GM21390 (cell line): ENCODE data around the gene CRYGN.

ENCODE experiments used
- ATAC-seq: cut with Tn5 transposase; IDR thresholded peaks from one replicate; pipeline ENCODE4 v1.9.1; 2021; ENCODE audit not compliant: unreplicated experiment

The CRYGN gene

DNA sequence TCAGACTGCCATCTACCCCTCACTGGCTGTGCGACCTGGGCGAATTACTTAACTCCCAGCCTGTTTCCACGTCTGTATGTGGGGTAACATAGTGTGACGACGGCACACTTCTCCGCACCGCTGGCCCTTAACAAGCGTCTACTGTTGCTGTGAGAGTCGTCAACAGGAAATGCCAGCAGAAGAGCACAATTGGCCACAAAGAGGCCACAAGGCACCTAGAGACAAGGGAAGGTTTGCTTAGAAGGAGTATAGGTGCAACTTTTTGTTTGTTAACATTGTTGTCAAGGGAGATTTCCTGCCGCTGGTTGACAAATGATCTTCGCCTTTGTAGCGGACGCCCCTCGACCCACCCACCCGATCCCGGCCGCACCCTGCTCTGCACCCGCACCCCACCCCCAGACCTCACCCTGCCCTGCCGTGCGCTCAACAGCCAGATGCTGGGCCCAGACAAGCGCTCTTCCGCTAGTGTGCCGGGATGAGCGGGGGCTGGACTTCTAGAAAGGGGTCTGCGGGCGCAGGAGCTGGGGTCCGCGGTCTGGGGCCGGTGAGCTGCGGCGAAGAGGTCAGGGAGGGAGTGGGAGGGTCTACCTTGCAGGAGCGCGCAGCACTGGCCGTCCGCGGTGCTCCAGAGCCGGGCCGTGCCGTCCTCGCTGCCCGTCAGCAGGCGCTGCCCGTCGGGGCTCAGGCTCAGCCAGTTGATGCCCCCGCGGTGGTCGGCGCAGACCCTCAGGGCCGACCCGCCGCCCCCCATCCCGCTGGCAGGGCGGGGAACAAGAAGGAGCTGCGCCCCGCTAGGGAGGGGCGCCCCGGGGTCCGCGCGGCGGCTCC is 30.9 kb downstream of the CRYGN start:
- no peak for ATAC-seq

DNA sequence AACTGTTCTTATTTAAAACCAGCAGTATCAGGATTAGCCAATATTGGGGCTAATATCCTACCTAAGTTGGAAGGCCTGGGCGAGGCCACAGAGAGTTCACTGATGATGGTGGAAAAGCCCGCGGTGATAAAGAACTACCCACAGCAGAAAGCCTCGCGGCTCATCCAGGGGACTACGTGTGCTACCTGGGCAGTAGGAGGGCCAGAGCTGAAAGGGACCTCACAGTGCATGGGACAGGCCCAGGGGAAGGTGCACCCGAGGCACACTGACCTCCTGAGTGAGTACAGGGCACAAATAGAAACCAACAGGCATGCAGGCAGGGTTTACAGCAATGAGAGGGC is 31.5 kb downstream of the CRYGN start:
- no peak for ATAC-seq

DNA sequence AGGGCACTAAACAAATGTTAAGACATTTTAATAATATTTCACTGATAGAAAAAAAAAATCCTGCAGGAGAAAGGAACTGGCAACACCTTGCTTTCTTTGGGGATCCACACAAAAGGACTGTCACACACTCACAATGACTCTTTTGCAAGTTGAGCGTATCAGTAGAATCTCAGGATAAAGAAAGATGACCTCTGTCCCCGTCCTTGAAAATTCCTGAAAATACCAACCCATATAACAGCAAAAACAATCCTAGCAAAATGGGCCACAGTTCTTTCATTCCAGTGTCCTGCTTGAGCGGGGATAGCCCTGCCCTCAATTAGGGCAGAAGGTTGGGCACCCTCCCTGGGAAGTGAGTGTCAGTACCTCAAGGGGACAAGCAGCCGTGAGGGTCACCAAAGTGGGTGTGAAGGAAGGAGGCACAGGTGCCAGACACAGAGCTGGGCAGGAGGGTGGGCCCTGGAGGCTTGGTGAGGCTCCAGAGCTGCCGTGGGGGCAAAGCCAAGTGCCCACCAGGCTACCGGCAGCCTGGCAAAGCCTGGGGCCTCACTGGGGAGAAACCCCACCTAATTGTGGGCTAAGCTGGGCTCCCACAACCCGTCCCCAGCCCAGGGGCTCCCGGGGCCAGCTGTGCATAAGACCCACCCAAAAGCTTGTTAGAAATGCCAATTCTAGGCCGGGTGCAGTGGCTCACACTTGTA is 32.9 kb downstream of the CRYGN start:
- ATAC-seq: no peak

DNA sequence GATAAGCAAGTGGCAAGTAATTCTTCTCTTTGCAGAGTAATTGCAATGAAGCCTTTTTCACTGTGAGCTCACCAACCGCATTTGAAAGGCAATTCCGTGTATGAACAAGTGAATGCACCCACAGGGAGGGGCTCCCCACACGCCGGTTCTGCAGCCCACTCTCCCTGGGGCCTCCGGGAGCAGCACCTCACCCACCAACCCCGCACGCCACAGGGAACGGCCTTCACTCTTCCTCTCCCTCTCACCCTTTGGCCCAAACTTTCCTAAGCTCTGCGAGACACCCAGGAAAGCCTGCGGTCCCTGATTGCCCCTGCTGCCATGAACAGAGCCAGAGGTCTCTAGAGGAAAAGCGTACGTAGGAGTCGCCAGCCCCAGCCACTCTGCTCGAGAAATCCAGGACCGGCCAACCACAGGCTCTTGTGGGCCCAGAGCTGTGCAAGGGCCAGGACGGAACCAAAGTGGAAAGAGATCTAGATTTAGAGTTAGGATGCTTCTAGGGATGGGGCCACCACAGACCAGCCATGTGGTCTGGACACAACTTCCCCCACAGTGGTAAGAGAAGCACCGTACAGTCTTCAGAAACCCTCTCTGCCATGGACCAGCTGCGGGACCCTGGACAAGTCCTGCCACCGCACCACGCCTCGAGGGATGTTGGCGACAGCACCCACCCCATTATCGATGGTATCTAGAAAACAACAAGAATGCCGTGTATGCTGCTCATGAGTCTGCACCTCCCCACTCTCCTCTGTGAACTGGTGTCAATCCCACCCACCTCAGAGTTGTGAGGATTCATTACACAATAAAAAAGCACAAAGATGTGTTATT is 33.7 kb downstream of the CRYGN start:
- ATAC-seq: no peak

DNA sequence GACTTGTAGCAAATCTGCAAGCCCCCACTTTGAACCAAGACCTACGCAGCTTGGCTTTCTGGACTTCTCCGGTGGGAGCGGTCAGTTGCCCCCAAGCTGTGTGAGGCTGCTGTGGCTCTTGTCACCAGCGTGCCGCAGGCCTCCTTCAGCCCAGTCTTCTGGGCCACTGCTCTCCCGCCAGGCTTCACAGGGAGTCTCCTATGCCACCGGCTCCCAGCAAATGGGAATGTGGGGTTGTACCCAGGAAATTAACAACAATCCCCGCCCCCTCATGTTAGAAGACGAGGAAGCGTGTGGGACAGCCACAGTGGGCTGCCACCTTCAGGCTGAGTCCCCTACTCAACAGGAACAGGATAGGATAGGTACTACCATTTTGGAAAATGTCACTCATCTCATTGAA is 34.4 kb downstream of the CRYGN start:
- no peak for ATAC-seq

DNA sequence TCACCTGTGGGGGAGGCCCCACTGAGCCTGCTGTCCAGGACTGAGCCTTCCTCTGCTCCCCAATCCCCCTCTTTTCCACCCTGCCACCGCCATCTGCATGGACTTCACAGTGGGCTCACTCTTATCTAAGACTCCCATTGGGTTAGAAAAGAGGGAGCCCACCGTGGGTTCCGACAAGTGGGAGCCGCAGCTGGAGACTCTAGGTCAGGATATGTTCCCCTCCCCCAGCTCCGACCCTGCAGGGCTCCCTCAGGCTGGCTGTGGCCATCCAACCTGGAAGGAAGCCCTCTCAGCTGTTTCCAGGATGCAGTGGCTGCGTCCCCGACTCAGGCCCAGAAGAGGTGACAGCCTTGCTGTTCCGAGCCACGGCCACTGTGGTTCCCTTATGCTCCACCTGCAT is 34.9 kb downstream of the CRYGN start:
- no peak for ATAC-seq

DNA sequence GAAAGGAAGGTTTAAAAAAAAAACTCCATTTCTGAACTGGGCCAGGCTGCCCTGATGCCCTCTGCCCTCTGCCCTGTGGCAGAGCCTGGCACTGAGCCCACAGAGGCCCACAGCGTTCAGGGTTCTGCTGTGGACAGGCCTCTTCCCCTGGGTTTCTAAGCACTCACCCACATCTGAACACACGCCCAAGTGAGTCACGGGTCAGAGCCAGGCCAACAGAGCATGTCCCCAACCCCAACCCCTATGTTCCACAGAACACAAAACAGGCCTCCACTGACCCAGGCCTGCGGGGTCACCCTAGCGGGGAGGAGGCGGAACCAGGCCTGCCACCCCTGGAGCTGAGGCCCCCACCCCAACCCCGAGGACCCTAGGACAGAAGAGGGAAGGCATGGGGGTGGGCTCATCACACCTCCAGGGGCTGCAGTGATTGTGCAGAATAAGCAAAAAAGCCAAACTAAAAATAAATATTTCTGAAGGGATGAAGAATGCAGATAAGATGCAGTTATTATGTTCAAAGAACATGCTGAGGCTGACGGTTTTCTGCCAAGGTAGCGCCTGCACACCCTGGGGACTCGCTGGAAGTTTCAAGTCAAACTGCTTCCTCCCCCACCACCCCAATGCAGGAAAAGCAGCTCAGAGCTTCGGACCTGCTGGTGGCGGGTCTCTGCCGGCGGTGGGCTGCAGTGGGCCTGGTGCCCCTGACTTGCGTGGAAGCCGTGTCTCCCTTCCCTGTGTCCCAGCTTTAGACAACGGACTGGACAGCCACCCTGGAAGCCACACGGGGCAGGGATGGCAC is 35.5 kb downstream of the CRYGN start:
- ATAC-seq: no peak

DNA sequence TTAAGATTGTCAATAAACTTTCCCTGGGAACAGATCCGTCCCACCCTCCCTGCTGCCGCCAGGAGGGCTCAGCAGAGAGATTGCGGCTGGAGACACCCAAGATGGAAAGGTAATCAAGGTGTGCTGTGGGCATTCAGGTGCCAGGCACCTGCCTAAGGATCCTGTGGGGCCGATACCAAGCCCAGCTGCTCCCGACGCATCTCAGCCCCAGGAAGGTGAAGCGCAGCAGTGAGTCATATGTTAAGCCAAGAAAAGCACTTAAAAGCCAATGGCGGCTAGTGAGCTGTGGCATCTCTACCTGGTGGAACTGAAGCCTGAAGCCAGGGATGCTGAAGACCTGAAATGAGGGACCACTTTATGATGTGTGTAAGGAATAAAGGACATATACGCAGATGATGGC is 36.2 kb downstream of the CRYGN start:
- no peak for ATAC-seq

DNA sequence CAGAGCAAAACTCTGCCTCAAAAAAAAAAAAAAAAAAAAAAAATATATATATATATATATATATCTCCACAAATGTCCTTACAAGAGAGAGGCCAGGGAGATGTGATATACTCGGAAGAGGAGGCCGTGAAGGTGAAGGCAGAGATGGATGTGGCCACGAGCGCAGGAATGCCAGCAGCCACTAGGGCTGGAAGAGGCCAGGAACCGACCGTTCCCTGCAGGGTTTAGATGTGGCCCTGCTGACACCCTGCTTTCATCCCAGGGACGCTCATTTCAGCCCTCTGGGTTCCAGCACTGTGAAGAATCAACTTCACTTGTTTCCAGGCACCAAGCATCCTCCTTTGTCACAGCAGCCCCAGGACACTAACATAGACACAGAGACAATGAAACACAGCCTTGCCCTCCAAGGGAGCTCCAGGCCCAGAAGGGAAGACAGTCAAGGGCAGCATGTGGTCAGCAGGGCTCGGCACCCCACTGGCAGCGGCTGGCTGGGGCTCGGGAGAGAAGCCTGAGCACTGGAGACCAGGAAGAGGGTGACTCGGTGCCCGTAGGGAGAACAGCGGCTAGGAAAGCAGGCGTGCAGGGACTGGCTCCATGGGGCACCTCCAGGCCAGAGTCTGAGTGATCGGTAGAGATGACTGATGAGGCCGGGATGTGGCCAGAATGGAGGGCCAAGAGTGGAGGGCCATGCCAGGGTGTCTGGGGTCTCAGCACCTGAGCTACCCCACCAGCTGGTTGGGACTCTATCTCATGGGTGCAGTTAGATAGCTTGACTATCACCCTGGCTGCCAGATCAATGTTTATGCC is 37.7 kb downstream of the CRYGN start:
- no peak for ATAC-seq

DNA sequence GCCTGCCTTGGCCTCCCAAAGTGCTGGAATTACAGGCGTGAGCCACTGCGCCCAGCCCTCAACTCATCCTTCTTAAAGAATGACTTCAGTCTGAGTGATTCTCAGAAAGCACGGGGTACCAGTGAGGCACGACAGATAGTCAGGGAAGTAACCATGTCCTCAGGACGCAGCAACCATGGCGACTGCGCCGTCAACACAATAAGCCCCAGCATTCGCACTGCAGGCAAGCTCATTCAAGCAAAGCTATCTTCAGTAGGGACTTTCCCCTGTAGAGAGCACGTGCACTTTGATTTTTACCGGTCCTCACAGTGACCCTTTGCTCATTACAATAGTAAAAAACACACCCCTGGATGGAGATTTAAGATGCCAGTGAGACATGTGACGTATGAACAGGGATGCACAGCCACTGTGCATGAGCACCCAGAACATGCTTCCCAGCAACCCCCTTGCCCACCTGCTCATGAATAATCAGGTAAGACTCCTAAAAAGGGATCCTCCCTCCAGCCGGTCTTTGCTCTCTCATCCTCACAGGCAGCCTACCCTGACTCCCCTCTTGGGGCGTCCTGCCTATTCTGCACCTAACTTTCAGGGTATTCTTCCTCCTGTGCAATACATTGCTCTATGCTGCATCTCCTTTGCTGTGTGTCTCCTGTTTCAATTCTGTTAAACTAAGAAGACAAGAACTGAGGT is 39.2 kb downstream of the CRYGN start:
- ATAC-seq: peak; percentile 84

DNA sequence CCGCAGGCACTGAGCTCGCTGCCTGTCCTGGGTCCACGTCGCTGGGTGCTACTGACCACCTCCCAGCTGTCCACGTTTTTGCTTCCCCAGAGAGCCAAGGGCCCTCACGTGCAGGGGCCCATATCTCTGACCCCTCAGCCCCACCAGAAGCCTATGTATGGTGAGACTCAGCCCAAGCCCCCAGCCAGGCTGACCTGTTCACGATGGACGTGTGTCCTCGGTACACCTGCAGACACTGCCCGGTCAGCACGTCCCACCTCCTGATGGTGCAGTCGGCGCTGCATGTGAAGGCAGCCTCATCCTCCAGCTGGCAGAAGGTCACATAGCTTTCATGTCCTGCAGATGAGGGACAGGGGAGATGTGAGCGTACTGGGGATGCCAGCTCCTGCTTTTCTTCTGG is 40.0 kb downstream of the CRYGN start:
- ATAC-seq: no peak

DNA sequence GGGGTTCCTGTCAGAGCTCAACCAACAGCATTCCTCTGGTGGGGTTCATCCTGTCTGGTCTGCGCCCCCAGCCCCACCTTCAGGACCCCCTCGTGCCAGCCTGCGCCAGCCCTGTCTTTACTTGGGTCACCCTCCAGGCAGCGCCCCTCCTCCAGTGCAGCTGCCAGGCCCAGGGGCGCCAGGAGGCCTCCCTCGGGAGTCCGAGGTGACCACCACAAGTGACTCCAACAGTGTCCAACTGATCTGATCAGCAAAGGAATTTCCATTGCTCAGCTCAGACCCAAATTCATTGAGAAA is 40.7 kb downstream of the CRYGN start:
- no peak for ATAC-seq

DNA sequence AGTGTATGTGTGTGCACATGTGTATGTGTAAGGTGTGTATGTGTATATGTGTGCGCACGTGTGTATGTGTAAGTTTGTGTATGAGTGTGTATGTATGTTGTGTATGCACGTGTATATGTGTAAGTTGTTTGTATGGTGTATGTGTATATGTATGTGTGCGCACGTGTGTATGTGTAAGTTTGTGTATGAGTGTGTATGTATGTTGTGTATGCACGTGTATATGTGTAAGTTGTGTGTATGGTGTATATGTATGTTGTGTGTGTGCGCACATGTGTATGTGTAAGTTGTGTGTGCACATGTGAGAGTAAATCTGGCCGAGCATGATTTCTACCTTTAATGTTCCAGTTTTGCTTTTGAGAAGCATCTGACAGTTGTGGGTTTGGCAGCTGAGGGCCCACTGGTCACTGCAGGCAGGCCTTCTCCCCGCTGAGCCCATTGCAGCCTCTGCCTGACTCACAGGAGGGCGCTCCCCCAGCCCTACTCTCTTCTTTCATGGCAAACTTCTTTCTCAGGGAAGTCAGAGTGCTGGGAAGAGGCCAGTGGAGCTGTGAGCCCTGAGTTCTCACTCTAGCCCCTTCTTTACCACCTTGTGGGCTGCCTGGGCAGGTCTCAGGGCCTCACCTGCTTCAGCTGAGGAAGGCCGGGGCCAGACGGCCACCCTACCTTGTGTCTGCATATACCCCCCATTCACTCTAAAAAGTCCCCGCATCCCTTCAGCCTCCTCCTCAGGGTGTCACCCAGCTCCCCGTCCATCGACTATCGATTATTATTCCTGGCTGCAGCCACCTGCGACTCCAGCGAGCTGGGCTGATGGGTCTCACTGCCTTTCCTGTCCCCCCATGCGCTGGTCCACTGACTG is 41.3 kb downstream of the CRYGN start:
- ATAC-seq: no peak

DNA sequence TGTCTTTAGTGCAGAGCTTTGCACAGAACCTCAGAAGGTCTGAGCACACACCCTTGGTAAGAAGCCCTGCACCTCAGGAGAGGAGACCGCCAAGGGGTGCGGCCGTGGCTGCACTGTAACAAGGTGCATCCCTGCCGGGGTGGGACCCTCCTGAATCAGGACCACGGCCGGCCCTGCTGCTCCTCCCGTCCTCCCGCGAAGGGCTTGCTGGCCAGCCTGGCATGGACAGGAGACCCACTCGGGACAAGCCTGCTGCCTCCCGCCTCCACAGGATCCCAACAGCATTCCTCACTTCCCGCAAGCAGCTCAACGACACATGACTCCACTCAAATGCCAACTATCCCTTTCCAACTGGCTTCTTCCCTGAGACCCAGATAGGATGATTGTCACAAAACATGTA is 42.9 kb downstream of the CRYGN start:
- ATAC-seq: no peak

DNA sequence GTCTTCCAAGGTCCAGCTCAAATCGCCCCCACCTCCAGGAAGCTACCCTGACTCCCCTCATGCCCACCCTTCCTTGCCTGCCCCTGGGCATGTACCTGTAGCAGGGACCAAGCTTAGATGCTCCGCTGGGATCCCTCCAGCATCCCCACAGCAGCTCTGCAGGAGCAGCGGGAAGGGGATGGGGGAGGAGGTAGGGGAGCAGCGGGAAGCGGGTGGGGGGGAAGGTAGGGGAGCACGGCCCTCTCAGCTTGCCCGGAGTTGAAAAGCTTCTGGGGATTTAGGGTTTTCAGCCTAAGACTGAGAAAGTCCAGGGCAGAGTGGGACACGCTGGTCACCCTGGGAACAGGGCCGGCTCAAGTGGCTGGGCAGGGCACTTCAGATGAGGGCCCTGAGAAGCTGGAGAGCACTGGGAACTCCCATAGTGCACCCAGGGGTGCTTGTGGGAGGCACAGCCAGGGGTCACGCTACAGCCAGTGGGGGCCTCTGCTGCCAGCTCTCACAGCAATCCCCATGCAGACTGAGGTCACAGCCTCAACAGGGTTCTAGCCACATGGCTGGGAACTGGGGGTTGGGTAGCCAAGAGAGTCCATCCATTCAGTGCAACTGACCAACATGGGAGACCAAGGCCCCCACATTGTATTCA is 43.5 kb downstream of the CRYGN start:
- no peak for ATAC-seq

DNA sequence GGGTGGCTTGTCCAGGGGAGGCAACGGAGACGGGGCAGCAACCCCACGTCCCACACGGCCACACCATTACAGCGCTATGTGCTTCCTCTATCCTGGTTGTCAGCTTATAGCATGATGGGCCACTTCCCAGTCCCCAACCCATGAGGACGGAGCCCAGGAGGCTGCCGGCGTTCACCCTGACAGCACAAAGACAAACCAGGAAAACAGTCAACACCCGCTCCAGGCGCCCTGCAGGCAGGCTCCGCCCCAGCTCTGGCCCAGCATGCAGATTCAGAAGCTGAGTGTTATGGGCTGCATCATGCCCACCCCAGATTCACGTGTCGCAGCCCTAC is 44.9 kb downstream of the CRYGN start:
- ATAC-seq: no peak

DNA sequence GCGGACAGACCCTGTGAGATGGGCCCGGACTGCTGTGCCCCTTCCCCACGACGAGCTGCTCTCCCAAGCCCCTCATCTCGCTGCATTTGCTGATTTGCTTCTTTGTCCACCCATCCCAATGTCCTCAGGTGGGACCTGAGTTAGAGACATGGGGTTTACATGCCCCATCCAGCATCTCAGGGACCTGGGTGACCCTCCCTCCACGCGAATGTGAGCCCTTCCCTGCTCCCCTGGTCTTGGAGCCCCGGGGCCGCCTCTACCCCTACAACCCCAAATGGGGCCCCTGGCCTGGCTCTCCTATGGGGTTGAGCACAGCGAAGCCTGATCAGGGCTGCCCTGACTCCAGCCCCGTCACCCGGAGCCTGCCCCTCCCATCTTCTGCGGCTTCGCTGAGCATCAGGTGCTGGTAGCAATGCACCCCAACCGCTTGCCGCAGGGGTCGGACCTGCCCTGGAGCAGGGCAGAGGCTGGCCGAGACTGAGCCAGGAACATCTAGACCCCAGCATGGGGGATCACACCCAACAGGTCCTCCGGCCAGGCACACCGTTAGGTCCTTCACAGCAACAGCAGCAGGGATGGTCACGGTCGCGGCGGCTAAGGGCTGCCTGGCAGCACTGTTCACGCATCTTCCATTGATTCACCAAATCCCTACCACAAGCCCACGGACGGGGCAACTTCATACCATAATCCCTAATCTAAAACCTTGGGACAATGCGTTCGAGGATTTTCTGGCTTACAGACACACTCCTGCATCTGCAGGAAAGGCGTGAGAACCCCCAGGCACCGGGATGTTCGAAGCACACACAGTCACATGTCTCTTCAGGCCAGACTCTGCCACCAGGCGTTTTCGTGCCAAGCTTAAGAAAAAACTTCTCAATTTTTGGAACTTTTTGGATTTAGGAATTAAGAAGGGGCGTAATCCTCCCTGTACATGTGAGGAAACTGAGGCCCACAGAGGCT is 45.6 kb downstream of the CRYGN start:
- no peak for ATAC-seq
